A673 (cell line): ENCODE results near the gene C6orf15. TPM values are rescaled to one million over a fixed set of nuclear protein-coding genes. Genes with fewer than 3 reads are reported as not detected.

Source experiments
- BruUV-seq: library from RNA; stranded (reverse); fragments of 400-500 nt; replicated peaks from 2 replicates; lab custom pipeline; 2021; lab: Mats Ljungman, UMichigan
- CTCF ChIA-PET: fragments of 300-600 bp; sonication (Branson Sonifier 250); formaldehyde crosslinking; loops from one replicate; lab custom pipeline; 2022; ENCODE audit warnings: antibody characterized with exemption; lab: Charles Lee
- POLR2A ChIA-PET: fragments of 300-600 bp; sonication (Branson Sonifier 250); formaldehyde crosslinking; loops from one replicate; lab custom pipeline; 2022; ENCODE audit warnings: antibody characterized with exemption; ENCODE audit not compliant: low non-redundant PET; lab: Charles Lee
- DNase-seq: peaks from one replicate; pipeline ENCODE4 v3.0.0-alpha.2; 2015; ENCODE audit warnings: low spot score
- H3K27ac ChIP-seq: fragments of 200-600 bp; sonication (generic); 2 replicates; pipeline ENCODE4 v1.5.1; 2016; ENCODE audit warnings: mixed run types, low read depth, mild to moderate bottlenecking, mixed read lengths, antibody characterized with exemption, low read length; ENCODE audit not compliant: poor library complexity, severe bottlenecking
- H3K27me3 ChIP-seq: fragments of 200-600 bp; sonication (generic); replicated peaks from 2 replicates; pipeline ENCODE4 v1.6.1; 2017; ENCODE audit warnings: mixed run types, low read depth, mild to moderate bottlenecking, mixed read lengths, antibody characterized with exemption, low read length; ENCODE audit not compliant: insufficient read depth, poor library complexity
- H3K36me3 ChIP-seq: fragments of 200-600 bp; sonication (generic); 2 replicates; pipeline ENCODE4 v1.6.1; 2016; ENCODE audit warnings: mixed run types, mild to moderate bottlenecking, mixed read lengths, antibody characterized with exemption, low read length; ENCODE audit not compliant: insufficient read depth, poor library complexity, severe bottlenecking
- H3K4me1 ChIP-seq: fragments of 200-600 bp; sonication (generic); 2 replicates; pipeline ENCODE4 v1.6.1; 2017; ENCODE audit warnings: mixed run types, mild to moderate bottlenecking, mixed read lengths, antibody characterized with exemption, low read length; ENCODE audit not compliant: insufficient read depth, poor library complexity, severe bottlenecking
- H3K4me3 ChIP-seq: fragments of 200-600 bp; sonication (generic); 2 replicates; pipeline ENCODE4 v1.5.1; 2016; ENCODE audit warnings: low read depth, mixed run types, mild to moderate bottlenecking, mixed read lengths, low read length; ENCODE audit not compliant: poor library complexity, severe bottlenecking
- H3K9me3 ChIP-seq: fragments of 200-600 bp; sonication (generic); 2 replicates; pipeline ENCODE4 v1.6.1; 2016; ENCODE audit warnings: mixed run types, low read depth, mild to moderate bottlenecking, mixed read lengths, antibody characterized with exemption, low read length; ENCODE audit not compliant: poor library complexity, severe bottlenecking
- EZH2 ChIP-seq: fragments of 200-600 bp; sonication (generic); IDR thresholded peaks from 2 replicates; pipeline ENCODE4 v1.6.1; 2017; ENCODE audit warnings: borderline replicate concordance, low read depth, mild to moderate bottlenecking, mixed read lengths, antibody characterized with exemption, low read length; ENCODE audit not compliant: poor library complexity, severe bottlenecking
- intact Hi-C: fragments of 100-400 bp; cut with micrococcal nuclease; formaldehyde crosslinking; loops from one replicate; pipeline ENCODE4 v1.10.0; 2022; ENCODE audit not compliant: unreplicated experiment
- total RNA-seq: library from RNA; stranded (reverse); gene quantifications from 2 replicates; pipeline ENCODE4 v1.2.3, GENCODE V29; 2021
- TF ChIP-seq, protein P1 (sequence below): fragments of 300-800, 200-600 bp; sonication (generic); conservative IDR thresholded peaks from 2 replicates; pipeline ENCODE4 v1.5.1; 2017; ENCODE audit warnings: low read depth, mild to moderate bottlenecking, antibody characterized with exemption, low read length, moderate library complexity, mixed read lengths

The C6orf15 gene
- total RNA-seq, 1 experiment from 2014 or later: not detected

DNA sequence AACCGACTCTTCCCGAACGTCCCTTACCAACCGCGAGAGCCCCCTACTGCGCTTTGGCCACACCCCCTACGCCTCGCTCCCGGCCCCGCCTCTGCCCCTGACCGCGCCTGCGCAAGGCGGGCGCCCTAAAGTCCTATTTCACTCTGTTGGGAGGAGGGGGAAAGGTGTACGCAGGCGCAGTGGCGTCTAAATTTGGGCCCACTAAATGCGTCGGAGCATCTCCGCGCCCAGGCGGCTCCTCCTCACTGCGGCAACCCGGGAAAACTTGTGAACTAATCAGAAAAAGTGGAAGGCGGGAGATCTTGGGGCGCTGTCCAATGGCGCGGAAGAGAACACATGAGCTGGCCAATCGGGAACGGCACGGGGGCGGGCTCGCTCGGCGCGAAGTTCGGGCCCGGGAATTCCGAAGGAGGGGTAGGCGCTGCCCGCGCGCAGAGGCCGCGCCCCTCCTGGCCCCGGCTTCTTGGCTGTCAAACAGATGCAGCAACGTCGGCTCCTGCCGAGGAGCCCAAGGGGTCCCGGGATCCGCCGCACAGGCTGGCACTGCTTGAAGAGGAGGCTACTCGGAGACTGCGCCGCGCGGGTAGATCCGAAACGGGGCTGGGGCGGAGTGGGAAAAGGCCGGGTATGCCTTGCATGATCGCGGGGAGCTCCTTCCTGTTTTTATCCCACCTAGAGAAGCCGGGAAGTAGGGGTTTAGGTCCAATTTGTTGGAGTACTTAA is 45.9 kb upstream of the C6orf15 start, which contains the start of gene TCF19:
TSS of gene TCF19 (plus strand) at position 450 of the 723 bp plus-strand sequence. CDS start 881 bp downstream, outside the sequence.
- TF ChIP-seq, protein P1, sequence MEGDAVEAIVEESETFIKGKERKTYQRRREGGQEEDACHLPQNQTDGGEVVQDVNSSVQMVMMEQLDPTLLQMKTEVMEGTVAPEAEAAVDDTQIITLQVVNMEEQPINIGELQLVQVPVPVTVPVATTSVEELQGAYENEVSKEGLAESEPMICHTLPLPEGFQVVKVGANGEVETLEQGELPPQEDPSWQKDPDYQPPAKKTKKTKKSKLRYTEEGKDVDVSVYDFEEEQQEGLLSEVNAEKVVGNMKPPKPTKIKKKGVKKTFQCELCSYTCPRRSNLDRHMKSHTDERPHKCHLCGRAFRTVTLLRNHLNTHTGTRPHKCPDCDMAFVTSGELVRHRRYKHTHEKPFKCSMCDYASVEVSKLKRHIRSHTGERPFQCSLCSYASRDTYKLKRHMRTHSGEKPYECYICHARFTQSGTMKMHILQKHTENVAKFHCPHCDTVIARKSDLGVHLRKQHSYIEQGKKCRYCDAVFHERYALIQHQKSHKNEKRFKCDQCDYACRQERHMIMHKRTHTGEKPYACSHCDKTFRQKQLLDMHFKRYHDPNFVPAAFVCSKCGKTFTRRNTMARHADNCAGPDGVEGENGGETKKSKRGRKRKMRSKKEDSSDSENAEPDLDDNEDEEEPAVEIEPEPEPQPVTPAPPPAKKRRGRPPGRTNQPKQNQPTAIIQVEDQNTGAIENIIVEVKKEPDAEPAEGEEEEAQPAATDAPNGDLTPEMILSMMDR: no peak
- TF ChIP-seq EZH2: no peak
- Histone ChIP-seq H3K27ac (peak within 1 kb of the TSS; percentile 85), H3K4me1 (peaks cover 5% of the 10 kb centered on the region), H3K27me3 (no peaks in the 10 kb centered on the region), H3K4me3 (peak within 1 kb of the TSS; percentile 61), H3K9me3 (no peaks in the 10 kb centered on the region), H3K36me3 (peaks cover 35% of the 10 kb centered on the region)
- intact Hi-C loops: no loop called here
- DNase-seq: peak; percentile 100
- ChIA-PET POLR2A (interaction anchor here (0.5 to 1.2 kb wide), 3 partner anchors 11 to 99 kb away, joined by 3 to 4 read pairs (median 4); no protein-coding TSS in a partner anchor), CTCF (interaction anchor here (0.6 to 1.0 kb wide), 3 partner anchors 27 to 241 kb away, joined by 3 to 5 read pairs (median 3); no protein-coding TSS in a partner anchor)
- no TSS peak for BruUV-seq

DNA sequence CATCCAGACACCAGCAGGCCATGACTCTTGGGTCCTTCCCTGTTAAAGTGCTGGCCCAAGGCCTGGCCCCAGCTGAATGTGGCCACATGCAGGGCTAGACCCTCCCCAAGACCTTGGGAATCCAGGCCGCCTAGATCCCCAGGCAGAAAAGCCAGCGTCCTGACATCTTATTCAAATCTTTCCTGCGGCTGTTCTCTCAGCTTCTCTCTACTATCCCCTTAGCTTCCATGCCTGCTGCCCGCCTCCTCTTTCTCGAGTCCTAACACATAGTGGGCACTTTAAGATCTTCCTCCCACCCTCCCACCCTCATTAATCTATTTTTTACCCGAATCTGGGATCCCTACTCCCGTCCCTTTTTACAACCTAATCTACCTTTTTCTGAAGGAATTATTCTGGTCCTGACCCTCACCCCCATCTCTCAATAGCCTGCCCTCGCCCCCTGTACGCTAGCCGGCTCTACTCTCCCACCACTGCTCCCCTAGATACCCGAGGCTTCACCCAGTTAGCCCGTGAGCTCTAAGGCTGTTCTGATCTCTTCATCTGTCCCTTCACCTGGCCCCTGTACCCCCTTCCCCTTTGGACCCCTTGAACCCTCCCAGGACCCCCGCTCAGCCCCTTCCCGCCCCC is 45.3 kb upstream of the C6orf15 start, which contains the start of gene CCHCR1:
TSS of gene CCHCR1 (minus strand) at position 290 of the 627 bp plus-strand sequence. CDS start at position 88, 202 bp downstream.
- Histone ChIP-seq H3K27me3 (no peaks in the 10 kb centered on the region), H3K9me3 (no peaks in the 10 kb centered on the region), H3K27ac (peak within 1 kb of the TSS; percentile 85), H3K4me3 (peak within 1 kb of the TSS; percentile 61), H3K4me1 (peaks cover 5% of the 10 kb centered on the region), H3K36me3 (peaks cover 31% of the 10 kb centered on the region)
- BruUV-seq: no TSS peak
- intact Hi-C loops: no loop called here
- no peak for DNase-seq
- POLR2A ChIA-PET: no interaction called here
- CTCF ChIA-PET: interaction anchor here (0.6 to 1.0 kb wide), 2 partner anchors 26 to 242 kb away, joined by 3 to 5 read pairs; no protein-coding TSS in a partner anchor
- TF ChIP-seq, protein P1: no peak
- TF ChIP-seq EZH2: no peak

DNA sequence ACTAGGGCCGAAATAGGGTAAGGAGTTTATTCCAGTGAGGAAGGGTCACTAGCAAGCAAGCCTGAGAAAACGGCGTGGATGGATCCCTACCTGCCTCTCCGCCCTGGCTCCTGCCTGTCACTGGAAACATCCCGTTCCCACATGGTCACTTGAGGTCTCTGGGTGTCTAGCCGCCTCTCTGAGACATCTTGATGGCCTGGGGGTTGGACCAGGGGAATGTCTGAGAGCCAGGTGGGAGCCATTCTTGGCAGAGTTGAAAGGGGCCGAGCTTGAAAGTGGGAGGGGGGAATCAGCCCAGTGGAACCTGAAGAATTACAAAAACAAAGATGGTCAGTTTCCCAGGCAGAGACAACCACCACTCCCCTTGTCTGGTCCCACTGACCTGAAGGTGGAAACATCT is 44.3 kb upstream of the C6orf15 start:
- ChIA-PET CTCF (no interaction called here), POLR2A (no interaction called here)
- Histone ChIP-seq H3K4me1 (peaks cover 5% of the 10 kb centered on the region), H3K27me3 (no peaks in the 10 kb centered on the region), H3K27ac (no peak overlapping the region), H3K36me3 (peaks cover 26% of the 10 kb centered on the region), H3K9me3 (no peaks in the 10 kb centered on the region), H3K4me3 (no peak overlapping the region)
- no peak for TF ChIP-seq EZH2
- TF ChIP-seq, protein P1: no peak
- no TSS peak for BruUV-seq
- intact Hi-C loops: no loop called here
- DNase-seq: no peak
